T-cell (primary cell): ENCODE data around the gene NDRG3. TPM values are rescaled to one million over a fixed set of nuclear protein-coding genes. Genes with fewer than 3 reads are reported as not detected.
A peak's percentile ranks its signal among the peaks of the same experiment; 100 is the strongest.

ENCODE experiments used
- ATAC-seq, 4 experiments: fragments of 200-7000 bp in 3 of 4; fragments of 150-1000 bp in 1 of 4; cut with Tn5 transposase; replicated peaks in 1 of 4; 1 replicate in 3 of 4; 2 replicates in 1 of 4; pipeline ENCODE4 v1.10.0; 2021; ENCODE audit warnings: moderate library complexity in 3 of 4, mild to moderate bottlenecking in 2 of 4, moderate number of reproducible peaks in 1 of 4
- CTCF ChIA-PET, 2 donors: fragments of 300-600 bp; sonication (Branson Sonifier 250); formaldehyde crosslinking; loops; one replicate each; lab custom pipeline; 2022; ENCODE audit warnings: antibody characterized with exemption in 2 of 2; lab: Charles Lee
- POLR2A ChIA-PET, 2 donors: fragments of 300-600 bp; sonication (Branson Sonifier 250); formaldehyde crosslinking; loops; one replicate each; lab custom pipeline; 2022; ENCODE audit warnings: antibody characterized with exemption in 2 of 2; lab: Charles Lee
- DNase-seq, 35 experiments: peaks; one replicate each; pipeline versions ENCODE4 v3.0.0 to v3.0.0-alpha.2; 2013 to 2023
- H3K27ac ChIP-seq: one replicate; pipeline ENCODE4 v1.5.1; 2013; ENCODE audit warnings: low read length
- H3K27me3 ChIP-seq, 2 experiments: replicated peaks in 1 of 2; 1 replicate in 1 of 2; 2 replicates in 1 of 2; pipeline versions ENCODE4 v1.6.1 to v1.7.0; 2013; ENCODE audit warnings: low read length in 1 of 2, mixed read lengths in 1 of 2; ENCODE audit not compliant: control insufficient read depth in 2 of 2, insufficient read depth in 2 of 2; ENCODE audit errors: extremely low read depth in 1 of 2
- H3K36me3 ChIP-seq, 2 donors: 1 replicate in 1 of 2; 2 replicates in 1 of 2; pipeline versions ENCODE4 v1.6.1 to v1.7.0; 2013; ENCODE audit warnings: low read length in 1 of 2; ENCODE audit not compliant: control insufficient read depth in 2 of 2, insufficient read depth in 1 of 2; ENCODE audit errors: extremely low read depth in 1 of 2
- H3K4me1 ChIP-seq, 2 experiments: 1 replicate in 1 of 2; 2 replicates in 1 of 2; pipeline versions ENCODE4 v1.6.1 to v1.7.0; 2013; ENCODE audit warnings: low read length in 2 of 2, mixed read lengths in 1 of 2; ENCODE audit not compliant: insufficient read depth in 2 of 2, control insufficient read depth in 1 of 2; ENCODE audit errors: extremely low read depth in 1 of 2
- H3K4me3 ChIP-seq, 2 donors: 1 replicate in 1 of 2; 2 replicates in 1 of 2; pipeline versions ENCODE4 v1.5.1 to v1.7.0; 2013; ENCODE audit warnings: mild to moderate bottlenecking in 2 of 2, low read length in 1 of 2, moderate library complexity in 1 of 2; ENCODE audit not compliant: control insufficient read depth in 1 of 2; ENCODE audit errors: extremely low read depth in 1 of 2
- H3K9me3 ChIP-seq: 2 replicates; pipeline ENCODE4 v1.7.0; 2013
- H3K27ac Mint-ChIP-seq, 2 donors: one replicate each; pipeline ENCODE4 v1.8.0; 2020 to 2021; ENCODE audit warnings: mild to moderate bottlenecking in 2 of 2, mixed read lengths in 2 of 2
- H3K27me3 Mint-ChIP-seq, 2 donors: one replicate each; pipeline ENCODE4 v1.8.0; 2021 to 2022; ENCODE audit warnings: mixed read lengths in 2 of 2
- H3K36me3 Mint-ChIP-seq: one replicate; pipeline ENCODE4 v1.8.0; 2021; ENCODE audit warnings: mixed read lengths
- H3K4me1 Mint-ChIP-seq, 3 donors: one replicate each; pipeline ENCODE4 v1.8.0; 2020 to 2022; ENCODE audit warnings: mixed read lengths in 3 of 3, mild to moderate bottlenecking in 1 of 3
- H3K4me3 Mint-ChIP-seq, 3 donors: one replicate each; pipeline ENCODE4 v1.8.0; 2020 to 2022; ENCODE audit warnings: mild to moderate bottlenecking in 3 of 3, mixed read lengths in 3 of 3, moderate library complexity in 3 of 3
- H3K9me3 Mint-ChIP-seq, 3 donors: one replicate each; pipeline ENCODE4 v1.8.0; 2020 to 2022; ENCODE audit warnings: mixed read lengths in 3 of 3
- WGBS: methylation state at CpG from one replicate; pipeline ENCODE4 v1.1.5; 2013; ENCODE audit warnings: missing lambda C conversion rate; ENCODE audit not compliant: insufficient coverage; 5-methylcytosine and 5-hydroxymethylcytosine counted together
- total RNA-seq, 35 experiments: library from RNA in 6 of 35; stranded (reverse) in 6 of 35; fragments of 120-200 nt in 1 of 35; gene quantifications; one replicate each; pipeline versions ENCODE4 v1.2.1 to v1.2.4 and lab custom pipeline; 2013 to 2026

NDRG3 gene
- total RNA-seq (10 to 100 TPM; 25.8 to 29.5 (median 28.3) TPM), total RNA-seq (lab: John Stamatoyannopoulos, UW) (3.8 to 61.8 (median 33.1) reads per million in 29 experiments)
- total RNA-seq (2013) = 41.2 TPM

DNA sequence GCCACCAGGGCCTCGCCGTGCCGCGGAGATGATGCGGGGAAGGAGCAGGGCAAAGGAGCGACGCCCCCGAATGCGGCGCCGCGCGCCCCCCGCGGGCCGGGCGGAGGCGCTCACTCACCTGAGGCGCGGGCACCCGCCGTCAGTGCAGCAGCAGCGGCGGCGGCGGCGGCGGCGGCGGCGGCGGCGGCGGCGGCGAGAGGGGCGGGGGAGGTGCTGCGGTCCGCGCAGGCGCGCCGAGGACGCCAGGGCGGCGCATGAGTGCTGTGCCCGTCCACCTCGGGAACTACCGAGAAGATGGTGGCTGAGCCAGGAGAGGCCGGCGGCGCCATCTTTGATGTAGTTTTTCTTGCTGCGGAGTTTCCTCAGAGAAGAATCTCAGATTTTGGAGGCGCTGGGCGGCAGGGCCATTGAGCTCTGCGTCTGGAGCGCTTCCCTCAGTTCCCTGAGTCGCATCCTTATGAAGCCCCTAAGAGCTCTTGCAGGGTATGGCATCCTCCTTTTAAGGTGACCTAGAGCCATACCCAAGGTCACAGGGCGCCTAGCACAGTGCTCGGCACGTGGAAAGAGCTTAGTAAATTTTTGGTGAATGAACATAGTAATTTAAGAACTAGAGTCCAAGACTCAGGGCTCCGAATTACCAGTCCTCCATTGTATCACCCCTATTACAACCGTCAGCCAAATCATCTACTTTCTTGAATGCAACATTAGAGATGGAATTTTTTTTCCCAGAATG is at the start of gene NDRG3:
TSS of gene NDRG3 (minus strand) at position 164 of the 733 bp plus-strand sequence. CDS start 24,355 bp downstream, outside the sequence.
- Mint-ChIP-seq H3K4me3 (peak within 1 kb of the TSS; percentile 88 to 91 (median 90)), H3K4me1 (peaks cover 24 to 34% (median 31%) of the 10 kb centered on the region in 3 donors), H3K36me3 (no peaks in the 10 kb centered on the region), H3K9me3 (no peaks in the 10 kb centered on the region), H3K27me3 (no peaks in the 10 kb centered on the region), H3K27ac (peak within 1 kb of the TSS; percentile 87 to 91)
- Histone ChIP-seq H3K27me3 (no peaks in the 10 kb centered on the region), H3K4me1 (peaks cover 2 to 18% of the 10 kb centered on the region in 2 experiments), H3K9me3 (no peaks in the 10 kb centered on the region), H3K27ac (peak within 1 kb of the TSS; percentile 48), H3K4me3 (peak within 1 kb of the TSS; percentile 76 to 80), H3K36me3 (no peaks in the 10 kb centered on the region)
- ATAC-seq (peak; percentile 97 to 99 (median 98)), DNase-seq (peak; percentile 76 to 97 (median 91))
- POLR2A ChIA-PET = interaction anchor here (0.9 to 1.2 kb wide), 2 partner anchors 13 to 140 kb away, joined by 3 to 5 read pairs; partner anchors contain the start of gene RAB5IF (in 1 of the 2)
- WGBS = under 1% methylated on average over 58 of the region's 63 CpGs
- CTCF ChIA-PET = interaction anchor here (0.5 to 2.0 kb wide), 7 partner anchors 9 to 544 kb away, joined by 3 to 13 read pairs (median 6); partner anchors contain the start of genes DSN1 (in 1 of the 2) and RAB5IF (in 1 of the 2)

DNA sequence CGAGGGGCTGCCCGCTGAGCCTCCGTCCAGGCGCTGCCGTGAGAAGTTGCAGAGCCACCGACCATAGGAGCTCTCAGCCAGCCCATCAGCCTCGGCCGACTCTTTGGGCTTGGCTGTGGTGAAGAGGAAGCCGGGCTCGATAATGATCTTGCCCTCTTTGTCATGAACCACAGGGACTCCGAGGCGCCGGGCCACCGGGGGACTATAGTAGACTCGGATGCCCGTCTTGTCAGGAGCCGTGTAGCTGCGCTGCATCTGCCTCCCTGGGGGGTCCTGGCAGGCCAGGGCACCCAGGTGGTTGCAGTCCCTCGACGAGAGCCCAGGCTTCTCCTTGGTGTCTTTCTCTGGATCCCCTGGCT is 48.2 kb upstream of the NDRG3 start:
- CTCF ChIA-PET = no interaction called here
- H3K27ac ChIP-seq = no peak overlapping the region
- no peak for ATAC-seq
- H3K27me3 ChIP-seq = no peaks in the 10 kb centered on the region
- DNase-seq = no peak
- Mint-ChIP-seq H3K9me3 (no peaks in the 10 kb centered on the region), H3K27ac (no peak overlapping the region), H3K36me3 (no peaks in the 10 kb centered on the region), H3K4me1 (no peaks in the 10 kb centered on the region), H3K4me3 (no peak overlapping the region), H3K27me3 (no peaks in the 10 kb centered on the region)
- POLR2A ChIA-PET = no interaction called here
- H3K4me1 ChIP-seq = no peaks in the 10 kb centered on the region
- H3K36me3 ChIP-seq = peaks cover 0 to 14% of the 10 kb centered on the region in 2 donors
- no peaks in the 10 kb centered on the region for H3K9me3 ChIP-seq
- 93% methylated on average over 15 of the region's 20 CpGs for WGBS
- H3K4me3 ChIP-seq = no peak overlapping the region

DNA sequence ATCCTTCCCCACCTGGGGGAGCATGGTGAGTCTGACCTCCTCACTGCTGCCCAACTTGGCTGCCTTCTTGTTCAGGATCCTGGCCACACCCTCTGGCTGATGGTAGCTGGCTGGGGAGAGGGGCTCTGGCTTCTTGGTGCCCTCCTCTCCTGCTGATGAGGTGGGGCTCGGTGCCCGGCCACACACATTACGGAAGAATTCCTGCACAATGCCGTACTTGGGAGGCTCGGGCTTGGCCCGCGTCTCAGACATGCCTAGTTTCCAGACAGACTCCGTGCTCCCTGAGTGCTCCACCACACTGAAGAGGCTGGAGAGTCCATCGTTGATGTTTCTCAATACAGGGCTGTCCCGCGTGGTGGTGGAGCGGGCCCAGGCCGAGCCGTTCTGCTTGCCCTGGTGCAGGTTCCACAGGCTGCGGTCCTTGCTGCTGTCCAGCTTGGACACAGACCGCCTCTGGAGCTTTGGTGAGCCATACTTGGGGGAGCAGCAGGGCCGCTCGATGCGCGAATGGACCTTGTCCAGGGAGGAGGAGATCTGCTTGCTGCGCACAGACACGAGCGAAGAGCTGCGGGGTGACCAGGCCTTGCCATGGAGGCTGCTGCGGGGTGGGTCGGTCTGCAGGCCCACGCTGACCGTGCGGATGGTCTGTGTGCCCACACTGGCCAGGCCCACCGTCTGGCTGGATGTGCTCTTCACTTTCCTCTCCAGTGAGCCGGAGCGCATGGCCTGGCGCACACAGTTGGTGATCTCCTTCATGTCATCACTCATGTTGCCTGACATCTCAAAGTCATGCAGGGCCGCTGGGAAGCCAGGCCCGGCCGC is 47.6 kb upstream of the NDRG3 start:
- H3K27me3 Mint-ChIP-seq = no peaks in the 10 kb centered on the region
- Histone ChIP-seq H3K36me3 (peaks cover 0 to 14% of the 10 kb centered on the region in 2 donors), H3K27me3 (no peaks in the 10 kb centered on the region), H3K27ac (no peak overlapping the region), H3K9me3 (no peaks in the 10 kb centered on the region), H3K4me3 (no peak overlapping the region), H3K4me1 (no peaks in the 10 kb centered on the region)
- CTCF ChIA-PET = no interaction called here
- no peak overlapping the region for H3K4me3 Mint-ChIP-seq
- POLR2A ChIA-PET = no interaction called here
- no peaks in the 10 kb centered on the region for H3K4me1 Mint-ChIP-seq
- 93% methylated on average over 36 of the region's 36 CpGs for WGBS
- no peak for DNase-seq
- ATAC-seq = no peak
- H3K9me3 Mint-ChIP-seq = no peaks in the 10 kb centered on the region
- no peak overlapping the region for H3K27ac Mint-ChIP-seq
- H3K36me3 Mint-ChIP-seq = no peaks in the 10 kb centered on the region

DNA sequence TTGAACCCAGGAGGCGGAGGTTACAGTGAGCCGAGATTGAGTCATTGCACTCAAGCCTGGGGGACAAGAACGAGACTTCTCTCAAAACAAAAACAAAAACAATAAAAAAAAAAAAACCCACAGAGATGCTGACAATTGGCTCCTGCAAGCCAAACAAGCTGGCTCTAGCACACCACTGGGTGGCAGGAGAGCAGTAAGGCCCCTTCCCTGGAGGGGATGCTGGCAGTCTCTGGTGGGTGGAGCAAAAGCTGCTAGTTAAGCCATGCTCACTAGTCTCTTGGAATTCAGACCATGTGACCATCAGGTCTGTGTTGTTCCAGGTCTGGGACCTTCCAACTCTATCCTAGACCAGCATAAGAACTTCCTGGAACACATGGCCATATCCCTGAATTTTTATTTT is 46.5 kb upstream of the NDRG3 start:
- 83% methylated on average over 2 of the region's 3 CpGs for WGBS
- no peaks in the 10 kb centered on the region for H3K4me1 ChIP-seq
- Mint-ChIP-seq H3K27me3 (no peaks in the 10 kb centered on the region), H3K9me3 (no peaks in the 10 kb centered on the region), H3K36me3 (no peaks in the 10 kb centered on the region), H3K4me3 (no peak overlapping the region), H3K27ac (no peak overlapping the region), H3K4me1 (no peaks in the 10 kb centered on the region)
- no peaks in the 10 kb centered on the region for H3K27me3 ChIP-seq
- peaks cover 0 to 14% of the 10 kb centered on the region in 2 donors for H3K36me3 ChIP-seq
- ATAC-seq (no peak), DNase-seq (no peak)
- CTCF ChIA-PET = no interaction called here
- H3K4me3 ChIP-seq = no peak overlapping the region
- POLR2A ChIA-PET = no interaction called here
- H3K9me3 ChIP-seq = no peaks in the 10 kb centered on the region
- no peak overlapping the region for H3K27ac ChIP-seq

DNA sequence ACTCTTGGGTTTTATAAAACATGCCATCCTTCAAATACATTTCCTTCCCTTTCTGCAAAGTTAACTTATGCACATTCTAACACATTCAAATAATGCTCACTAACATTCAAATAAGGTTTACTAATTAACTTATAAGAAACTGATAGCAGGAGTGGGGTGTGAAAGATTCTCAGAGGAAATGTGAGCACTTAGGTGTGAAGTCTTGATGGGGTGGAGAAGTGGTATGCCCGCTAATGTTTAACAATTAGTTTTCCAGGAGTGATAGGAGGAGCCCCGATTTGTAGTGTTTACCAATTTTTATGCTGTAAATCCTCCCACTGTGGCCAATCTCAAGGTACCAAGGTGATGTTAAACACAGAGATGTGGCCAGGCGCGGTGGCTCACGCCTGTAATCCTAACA is 46.0 kb upstream of the NDRG3 start:
- no peaks in the 10 kb centered on the region for H3K27me3 ChIP-seq
- Mint-ChIP-seq H3K36me3 (no peaks in the 10 kb centered on the region), H3K9me3 (no peaks in the 10 kb centered on the region), H3K27ac (no peak overlapping the region), H3K4me3 (no peak overlapping the region), H3K4me1 (no peaks in the 10 kb centered on the region), H3K27me3 (no peaks in the 10 kb centered on the region)
- CTCF ChIA-PET = interaction anchor here in 1 of 2 donors (0.5 kb wide), 1 partner anchor 62 kb away, joined by 4 read pairs; no protein-coding TSS in a partner anchor
- no CpG with 5 or more reads among the region's 5 CpGs for WGBS
- no peaks in the 10 kb centered on the region for H3K4me1 ChIP-seq
- peaks cover 0 to 14% of the 10 kb centered on the region in 2 donors for H3K36me3 ChIP-seq
- H3K4me3 ChIP-seq = no peak overlapping the region
- no peaks in the 10 kb centered on the region for H3K9me3 ChIP-seq
- ATAC-seq (no peak), DNase-seq (no peak)
- no peak overlapping the region for H3K27ac ChIP-seq
- POLR2A ChIA-PET = no interaction called here

DNA sequence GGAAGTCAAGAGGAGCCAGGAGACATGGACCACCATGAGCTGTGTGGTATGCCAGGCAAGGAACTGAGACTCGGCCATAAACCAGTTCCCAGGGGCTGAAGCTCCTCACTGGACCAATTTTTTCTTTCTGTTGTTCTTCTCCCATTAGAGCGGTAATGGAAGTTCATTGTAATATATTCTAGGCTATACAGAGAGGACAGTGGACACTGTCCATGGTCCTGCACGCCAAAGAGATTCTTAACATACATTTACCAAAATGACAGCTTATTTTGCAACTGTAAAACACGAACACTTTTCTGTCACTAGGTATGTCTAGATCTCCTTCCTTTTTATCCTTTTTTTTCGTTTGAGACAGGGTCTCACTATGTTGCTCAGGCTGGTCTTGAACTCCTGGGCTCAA is 40.8 kb upstream of the NDRG3 start:
- no peaks in the 10 kb centered on the region for H3K36me3 ChIP-seq
- H3K9me3 Mint-ChIP-seq = no peaks in the 10 kb centered on the region
- H3K27me3 Mint-ChIP-seq = no peaks in the 10 kb centered on the region
- no peaks in the 10 kb centered on the region for H3K36me3 Mint-ChIP-seq
- ChIA-PET POLR2A (no interaction called here), CTCF (no interaction called here)
- no peak overlapping the region for H3K4me3 Mint-ChIP-seq
- H3K27ac ChIP-seq = no peak overlapping the region
- ATAC-seq (no peak), DNase-seq (no peak)
- no peaks in the 10 kb centered on the region for H3K4me1 ChIP-seq
- H3K9me3 ChIP-seq = no peaks in the 10 kb centered on the region
- WGBS = 60% methylated on average over 4 of the region's 5 CpGs
- no peaks in the 10 kb centered on the region for H3K27me3 ChIP-seq
- no peak overlapping the region for H3K27ac Mint-ChIP-seq
- H3K4me1 Mint-ChIP-seq = no peaks in the 10 kb centered on the region
- H3K4me3 ChIP-seq = no peak overlapping the region
